PC-3 (cell line): ENCODE results near the gene AIG1. TPM values are rescaled to one million over a fixed set of nuclear protein-coding genes. Genes with fewer than 3 reads are reported as not detected.
A peak's percentile ranks its signal among the peaks of the same experiment; 100 is the strongest.

Experiments
- ATAC-seq: fragments of 200-7000 bp; cut with Tn5 transposase; 2 replicates; pipeline ENCODE4 v1.9.1; 2020; ENCODE audit warnings: mild to moderate bottlenecking, moderate library complexity
- BruUV-seq: library from RNA; stranded (reverse); fragments of 400-500 nt; replicated peaks from 2 replicates; lab custom pipeline; 2021; lab: Mats Ljungman, UMichigan
- CTCF ChIA-PET: fragments of 300-600 bp; sonication (Branson Sonifier 250); formaldehyde crosslinking; loops from one replicate; lab custom pipeline; 2022; ENCODE audit warnings: antibody characterized with exemption; lab: Charles Lee
- POLR2A ChIA-PET: fragments of 300-600 bp; sonication (Branson Sonifier 250); formaldehyde crosslinking; loops from one replicate; lab custom pipeline; 2022; ENCODE audit warnings: antibody characterized with exemption; ENCODE audit not compliant: unreplicated experiment; lab: Charles Lee
- DNase-seq: peaks from one replicate; pipeline ENCODE4 v3.0.0-alpha.2; 2015
- H2AFZ ChIP-seq: fragments of 300-600 bp; sonication (generic); 2 replicates; pipeline ENCODE4 v1.6.0; 2016; ENCODE audit warnings: antibody characterized with exemption, low read length
- H3F3A ChIP-seq: fragments of 300-600 bp; sonication (generic); one replicate; pipeline ENCODE4 v1.6.0; 2017; ENCODE audit warnings: antibody characterized with exemption, low read length, control low read depth, mild to moderate bottlenecking; ENCODE audit not compliant: unreplicated experiment
- H3K27ac ChIP-seq: fragments of 300-600 bp; sonication (generic); 2 replicates; pipeline ENCODE4 v1.5.1; 2016; ENCODE audit warnings: mild to moderate bottlenecking, low read length
- H3K27me3 ChIP-seq: fragments of 300-600 bp; sonication (generic); 2 replicates; pipeline ENCODE4 v1.6.1; 2016; ENCODE audit warnings: low read length, mixed read lengths
- H3K36me3 ChIP-seq: fragments of 300-600 bp; sonication (generic); 2 replicates; pipeline ENCODE4 v1.6.1; 2016; ENCODE audit warnings: low read depth, mixed run types, low read length, mixed read lengths
- H3K4me1 ChIP-seq: fragments of 300-600 bp; sonication (generic); 2 replicates; pipeline ENCODE4 v1.5.1; 2016; ENCODE audit warnings: low read length; ENCODE audit not compliant: insufficient read depth
- H3K4me2 ChIP-seq: fragments of 300-600 bp; sonication (generic); 2 replicates; pipeline ENCODE4 v1.6.0; 2016; ENCODE audit warnings: low read length
- H3K4me3 ChIP-seq: fragments of 300-600 bp; sonication (generic); 2 replicates; pipeline ENCODE4 v1.5.1; 2016; ENCODE audit warnings: mild to moderate bottlenecking, low read length, mixed read lengths
- H3K79me2 ChIP-seq: fragments of 300-600 bp; sonication (generic); 2 replicates; pipeline ENCODE4 v1.6.1; 2017; ENCODE audit warnings: low read length, mixed read lengths
- H3K9ac ChIP-seq: fragments of 300-600 bp; sonication (generic); 2 replicates; pipeline ENCODE4 v1.6.0; 2016; ENCODE audit warnings: mild to moderate bottlenecking, low read length
- H3K9me2 ChIP-seq: fragments of 300-600 bp; sonication (generic); replicated peaks from 2 replicates; pipeline ENCODE4 v1.6.1; 2016; ENCODE audit warnings: mixed run types, low read length, mixed read lengths
- H3K9me3 ChIP-seq: fragments of 300-600 bp; sonication (generic); 2 replicates; pipeline ENCODE4 v1.6.1; 2016; ENCODE audit warnings: low read length, mixed read lengths
- H4K20me1 ChIP-seq: fragments of 300-600 bp; sonication (generic); 2 replicates; pipeline ENCODE4 v1.6.1; 2016; ENCODE audit warnings: low read length, mixed read lengths
- EZH2 ChIP-seq: fragments of 300-600 bp; sonication (generic); IDR thresholded peaks from one replicate; pipeline ENCODE4 v1.6.1; 2017; ENCODE audit warnings: antibody characterized with exemption, mild to moderate bottlenecking, low read length; ENCODE audit not compliant: unreplicated experiment
- EZH2phosphoT487 ChIP-seq: fragments of 300-600 bp; sonication (generic); IDR thresholded peaks from 2 replicates; pipeline ENCODE4 v1.6.1; 2018; ENCODE audit warnings: mild to moderate bottlenecking, antibody characterized with exemption, low read length, borderline replicate concordance
- intact Hi-C: fragments of 100-400 bp; cut with micrococcal nuclease; formaldehyde crosslinking; loops from 2 replicates; pipeline ENCODE4 v1.9.0; 2023
- total RNA-seq: library from RNA; depleted of rRNA; stranded (reverse); fragments of >200 nt; gene quantifications from 2 replicates; pipeline ENCODE4 v1.2.3, GENCODE V29; 2014
- TF ChIP-seq, protein P1 (sequence below): fragments of 300-600 bp; sonication (generic); conservative IDR thresholded peaks from 2 replicates; pipeline ENCODE4 v1.5.1; 2017; ENCODE audit warnings: antibody characterized with exemption, low read depth, mild to moderate bottlenecking, low read length

Gene AIG1
- total RNA-seq, 1 experiment from 2014 or later = 32.7 TPM

DNA sequence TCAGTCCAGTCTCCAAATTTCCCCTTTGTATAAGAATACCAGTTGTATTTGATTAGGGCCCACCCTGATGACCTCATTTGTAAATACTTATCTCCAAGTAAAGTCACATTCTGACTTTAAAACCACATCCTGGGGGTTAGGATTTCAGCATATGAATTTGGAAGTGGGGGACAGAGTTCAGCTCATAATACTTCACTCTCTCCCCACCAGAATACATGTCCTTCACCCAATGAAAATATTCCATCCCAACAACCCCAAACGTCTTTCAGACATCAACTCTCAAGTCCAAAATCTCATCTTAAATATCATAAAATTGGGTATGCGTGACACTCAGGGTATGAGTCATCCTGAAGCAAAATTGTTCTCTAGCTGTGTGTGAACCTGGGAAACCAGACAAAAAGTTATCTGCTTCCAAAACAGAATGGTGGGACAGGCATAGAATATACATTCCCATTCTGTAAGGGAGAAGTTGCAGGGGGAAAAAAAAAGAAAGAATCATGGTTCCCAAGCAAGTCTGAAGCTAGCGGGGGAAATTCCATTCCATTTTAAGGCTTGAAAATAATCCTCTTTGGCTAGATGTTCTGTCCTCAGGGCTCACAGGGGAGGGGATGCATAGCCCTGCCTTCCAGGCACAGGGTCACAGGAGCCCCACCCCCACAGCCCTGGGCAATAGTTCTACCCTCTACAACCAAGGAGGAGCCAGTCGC lies 275.9 kb downstream of the AIG1 start:
- DNase-seq (peak; percentile 82), ATAC-seq (peak; percentile 64)
- Histone ChIP-seq H4K20me1 (no peaks in the 10 kb centered on the region), H3K4me2 (peak overlapping the region; percentile 55), H2AFZ (no peak overlapping the region), H3K4me3 (no peak overlapping the region), H3K9ac (peak overlapping the region; percentile 95), H3K27me3 (no peaks in the 10 kb centered on the region), H3K27ac (peak overlapping the region; percentile 100), H3K9me2 (no peaks in the 10 kb centered on the region), H3F3A (no peaks in the 10 kb centered on the region), H3K36me3 (no peaks in the 10 kb centered on the region), H3K79me2 (no peaks in the 10 kb centered on the region), H3K9me3 (no peaks in the 10 kb centered on the region), H3K4me1 (peaks cover 61% of the 10 kb centered on the region)
- TF ChIP-seq EZH2phosphoT487 = no peak
- TF ChIP-seq, protein P1, sequence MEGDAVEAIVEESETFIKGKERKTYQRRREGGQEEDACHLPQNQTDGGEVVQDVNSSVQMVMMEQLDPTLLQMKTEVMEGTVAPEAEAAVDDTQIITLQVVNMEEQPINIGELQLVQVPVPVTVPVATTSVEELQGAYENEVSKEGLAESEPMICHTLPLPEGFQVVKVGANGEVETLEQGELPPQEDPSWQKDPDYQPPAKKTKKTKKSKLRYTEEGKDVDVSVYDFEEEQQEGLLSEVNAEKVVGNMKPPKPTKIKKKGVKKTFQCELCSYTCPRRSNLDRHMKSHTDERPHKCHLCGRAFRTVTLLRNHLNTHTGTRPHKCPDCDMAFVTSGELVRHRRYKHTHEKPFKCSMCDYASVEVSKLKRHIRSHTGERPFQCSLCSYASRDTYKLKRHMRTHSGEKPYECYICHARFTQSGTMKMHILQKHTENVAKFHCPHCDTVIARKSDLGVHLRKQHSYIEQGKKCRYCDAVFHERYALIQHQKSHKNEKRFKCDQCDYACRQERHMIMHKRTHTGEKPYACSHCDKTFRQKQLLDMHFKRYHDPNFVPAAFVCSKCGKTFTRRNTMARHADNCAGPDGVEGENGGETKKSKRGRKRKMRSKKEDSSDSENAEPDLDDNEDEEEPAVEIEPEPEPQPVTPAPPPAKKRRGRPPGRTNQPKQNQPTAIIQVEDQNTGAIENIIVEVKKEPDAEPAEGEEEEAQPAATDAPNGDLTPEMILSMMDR = no peak
- TF ChIP-seq EZH2 = no peak
- POLR2A ChIA-PET = interaction anchor here (0.5 to 1.2 kb wide), 5 partner anchors 61 to 928 kb away, joined by 3 to 5 read pairs (median 4); no protein-coding TSS in a partner anchor
- intact Hi-C loops = loop anchor here (2.0 to 10.0 kb wide), 5 partner anchors 91 to 639 kb away; no protein-coding TSS in a partner anchor
- no TSS peak for BruUV-seq
- CTCF ChIA-PET = interaction anchor here (0.6 kb wide), 1 partner anchor 533 kb away, joined by 3 read pairs; no protein-coding TSS in a partner anchor

DNA sequence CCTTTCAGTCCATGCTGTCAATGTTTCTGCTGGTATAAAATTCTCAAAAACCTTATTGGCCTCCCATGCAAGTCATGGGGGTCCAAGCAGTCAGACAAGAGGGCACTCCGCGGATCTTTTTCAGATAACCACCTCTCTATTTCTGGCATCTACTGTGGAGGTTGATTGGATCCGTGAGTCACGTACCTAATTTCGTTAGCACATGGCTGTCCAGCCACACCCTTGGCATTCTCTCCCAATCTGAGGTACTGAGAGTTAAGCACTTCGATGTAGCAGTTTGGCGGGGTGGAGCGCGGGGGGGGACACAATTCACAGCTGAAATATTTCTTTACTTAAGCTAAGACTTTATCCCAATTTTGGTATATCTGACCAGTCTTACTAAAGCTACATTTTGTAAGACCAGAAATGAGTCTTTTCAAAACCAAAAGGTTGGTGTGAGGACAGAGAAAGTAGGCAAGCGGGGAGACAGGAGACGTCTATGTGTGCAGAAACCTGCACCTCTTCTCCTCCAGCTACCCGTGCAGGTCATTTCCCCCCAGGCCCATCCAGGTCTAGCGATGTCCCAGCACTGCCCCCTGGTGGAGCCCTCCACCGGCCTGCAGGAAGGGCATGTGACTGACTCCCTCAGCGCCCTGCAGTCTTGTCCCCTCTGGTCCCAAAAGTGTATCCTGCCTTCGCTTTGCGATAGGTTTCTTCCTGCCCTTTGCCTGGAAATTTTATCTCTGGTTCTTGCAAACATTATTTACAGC lies 276.7 kb downstream of the AIG1 start:
- Histone ChIP-seq H3K27ac (peak overlapping the region; percentile 100), H3K9me2 (no peaks in the 10 kb centered on the region), H3K4me3 (no peak overlapping the region), H3K27me3 (no peaks in the 10 kb centered on the region), H3K4me1 (peaks cover 61% of the 10 kb centered on the region), H4K20me1 (no peaks in the 10 kb centered on the region), H2AFZ (no peak overlapping the region), H3K9me3 (no peaks in the 10 kb centered on the region), H3K79me2 (no peaks in the 10 kb centered on the region), H3K4me2 (peak overlapping the region; percentile 55), H3K9ac (peak overlapping the region; percentile 95), H3F3A (no peaks in the 10 kb centered on the region), H3K36me3 (no peaks in the 10 kb centered on the region)
- no peak for ATAC-seq
- intact Hi-C loops = loop anchor here (2.0 to 10.0 kb wide), 5 partner anchors 90 to 640 kb away; no protein-coding TSS in a partner anchor
- TF ChIP-seq EZH2phosphoT487 (no peak), EZH2 (no peak)
- TF ChIP-seq, protein P1 = peak; percentile 62
- peak; percentile 37 for DNase-seq
- ChIA-PET POLR2A (interaction anchor here (0.6 to 1.2 kb wide), 4 partner anchors 10 to 563 kb away, joined by 3 to 4 read pairs (median 4); no protein-coding TSS in a partner anchor), CTCF (interaction anchor here (0.6 kb wide), 1 partner anchor 534 kb away, joined by 3 read pairs; no protein-coding TSS in a partner anchor)
- BruUV-seq = TSS peak; percentile 20
